Hepatocyte (in vitro differentiated cells): Measurements from ENCODE around the gene CRNKL1. TPM values are rescaled to one million over a fixed set of nuclear protein-coding genes. Genes with fewer than 3 reads are reported as not detected.

ENCODE experiments used
- DNase-seq: peaks from one replicate; pipeline ENCODE4 v3.0.0-alpha.2; 2016; ENCODE audit warnings: low spot score
- H2AFZ ChIP-seq: fragments of 200-600 bp; sonication (generic); 2 replicates; pipeline ENCODE4 v1.6.0; 2016; ENCODE audit warnings: antibody characterized with exemption, mild to moderate bottlenecking
- H3K27ac ChIP-seq: fragments of 200-600 bp; sonication (generic); 2 replicates; pipeline ENCODE4 v1.5.1; 2016; ENCODE audit warnings: mild to moderate bottlenecking
- H3K27me3 ChIP-seq: fragments of 200-600 bp; sonication (generic); 2 replicates; pipeline ENCODE4 v1.6.1; 2016
- H3K36me3 ChIP-seq: fragments of 200-600 bp; sonication (generic); replicated peaks from 2 replicates; pipeline ENCODE4 v1.5.1; 2016; ENCODE audit warnings: low read depth; ENCODE audit not compliant: insufficient read depth
- H3K4me1 ChIP-seq: fragments of 200-600 bp; sonication (generic); 2 replicates; pipeline ENCODE4 v1.5.1; 2016; ENCODE audit warnings: mild to moderate bottlenecking, moderate library complexity; ENCODE audit not compliant: insufficient read depth
- H3K4me2 ChIP-seq: fragments of 200-600 bp; sonication (generic); 2 replicates; pipeline ENCODE4 v1.6.0; 2016
- H3K4me3 ChIP-seq: fragments of 200-600 bp; sonication (generic); 2 replicates; pipeline ENCODE4 v1.5.1; 2016; ENCODE audit warnings: mild to moderate bottlenecking
- H3K79me2 ChIP-seq: fragments of 200-600 bp; sonication (generic); 2 replicates; pipeline ENCODE4 v1.6.0; 2017; ENCODE audit warnings: mild to moderate bottlenecking
- H3K9me2 ChIP-seq: fragments of 200-600 bp; sonication (generic); replicated peaks from 2 replicates; pipeline ENCODE4 v1.6.0; 2017; ENCODE audit warnings: mild to moderate bottlenecking; ENCODE audit not compliant: insufficient read depth
- H3K9me3 ChIP-seq: fragments of 200-600 bp; sonication (generic); 2 replicates; pipeline ENCODE4 v1.5.1; 2016; ENCODE audit warnings: low read depth, mild to moderate bottlenecking
- H4K20me1 ChIP-seq: fragments of 200-600 bp; sonication (generic); 2 replicates; pipeline ENCODE4 v1.6.0; 2016; ENCODE audit warnings: mild to moderate bottlenecking; ENCODE audit not compliant: insufficient read depth, poor library complexity, severe bottlenecking
- EZH2 ChIP-seq: fragments of 200-600 bp; sonication (generic); IDR thresholded peaks from 2 replicates; pipeline ENCODE4 v1.6.1; 2016; ENCODE audit warnings: antibody characterized with exemption, mild to moderate bottlenecking, borderline replicate concordance
- EZH2phosphoT487 ChIP-seq: fragments of 200-600 bp; sonication (generic); IDR thresholded peaks from one replicate; pipeline ENCODE4 v1.6.1; 2018; ENCODE audit warnings: antibody characterized with exemption, mild to moderate bottlenecking, low read depth, moderate library complexity; ENCODE audit not compliant: unreplicated experiment, severe bottlenecking
- WGBS: methylation state at CpG from one replicate; pipeline ENCODE4 v1.1.6; 2016; ENCODE audit warnings: low lambda C conversion rate; ENCODE audit errors: missing lambda C conversion rate; 5-methylcytosine and 5-hydroxymethylcytosine counted together
- polyA plus RNA-seq: library from polyadenylated mRNA; unstranded; fragments of >200 nt; fragmentation: Nextera tagmentation; extraction: Ambion mirVana; gene quantifications from 2 replicates; pipeline ENCODE4 v1.2.1, GENCODE V29; 2016
- total RNA-seq: library from RNA; depleted of rRNA; stranded (reverse); fragments of >200 nt; gene quantifications from 2 replicates; pipeline ENCODE4 v1.2.3, GENCODE V29; 2014
- TF ChIP-seq, protein P1 (sequence below): fragments of 200-600 bp; sonication (generic); IDR thresholded peaks from 2 replicates; pipeline ENCODE4 v1.5.1; 2016; ENCODE audit warnings: antibody characterized with exemption, mild to moderate bottlenecking; ENCODE audit not compliant: poor library complexity

Gene CRNKL1
- total and polyA plus RNA-seq, 2 experiments from 2014 or later: 14.6 to 25.4 TPM

- Histone ChIP-seq H3K36me3 (no peaks in the 10 kb centered on the region), H3K4me2 (peak overlapping the region; percentile 97), H4K20me1 (peaks cover 6% of the 10 kb centered on the region), H3K4me1 (peaks cover 27% of the 10 kb centered on the region), H3K27ac (peak overlapping the region; percentile 83), H3K79me2 (peaks cover 56% of the 10 kb centered on the region), H3K9me2 (no peaks in the 10 kb centered on the region), H2AFZ (peak overlapping the region; percentile 80), H3K27me3 (no peaks in the 10 kb centered on the region), H3K9me3 (no peaks in the 10 kb centered on the region), H3K4me3 (peak overlapping the region; percentile 81)
- no peak for TF ChIP-seq EZH2
- TF ChIP-seq EZH2phosphoT487: no peak
- TF ChIP-seq, protein P1, sequence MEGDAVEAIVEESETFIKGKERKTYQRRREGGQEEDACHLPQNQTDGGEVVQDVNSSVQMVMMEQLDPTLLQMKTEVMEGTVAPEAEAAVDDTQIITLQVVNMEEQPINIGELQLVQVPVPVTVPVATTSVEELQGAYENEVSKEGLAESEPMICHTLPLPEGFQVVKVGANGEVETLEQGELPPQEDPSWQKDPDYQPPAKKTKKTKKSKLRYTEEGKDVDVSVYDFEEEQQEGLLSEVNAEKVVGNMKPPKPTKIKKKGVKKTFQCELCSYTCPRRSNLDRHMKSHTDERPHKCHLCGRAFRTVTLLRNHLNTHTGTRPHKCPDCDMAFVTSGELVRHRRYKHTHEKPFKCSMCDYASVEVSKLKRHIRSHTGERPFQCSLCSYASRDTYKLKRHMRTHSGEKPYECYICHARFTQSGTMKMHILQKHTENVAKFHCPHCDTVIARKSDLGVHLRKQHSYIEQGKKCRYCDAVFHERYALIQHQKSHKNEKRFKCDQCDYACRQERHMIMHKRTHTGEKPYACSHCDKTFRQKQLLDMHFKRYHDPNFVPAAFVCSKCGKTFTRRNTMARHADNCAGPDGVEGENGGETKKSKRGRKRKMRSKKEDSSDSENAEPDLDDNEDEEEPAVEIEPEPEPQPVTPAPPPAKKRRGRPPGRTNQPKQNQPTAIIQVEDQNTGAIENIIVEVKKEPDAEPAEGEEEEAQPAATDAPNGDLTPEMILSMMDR: no peak
- DNase-seq: no peak
- 7% methylated on average over 17 of the region's 17 CpGs for WGBS
Observed at GRCh38 chr20:20017844-20018185, 34.5 kb downstream of the CRNKL1 start.

DNA sequence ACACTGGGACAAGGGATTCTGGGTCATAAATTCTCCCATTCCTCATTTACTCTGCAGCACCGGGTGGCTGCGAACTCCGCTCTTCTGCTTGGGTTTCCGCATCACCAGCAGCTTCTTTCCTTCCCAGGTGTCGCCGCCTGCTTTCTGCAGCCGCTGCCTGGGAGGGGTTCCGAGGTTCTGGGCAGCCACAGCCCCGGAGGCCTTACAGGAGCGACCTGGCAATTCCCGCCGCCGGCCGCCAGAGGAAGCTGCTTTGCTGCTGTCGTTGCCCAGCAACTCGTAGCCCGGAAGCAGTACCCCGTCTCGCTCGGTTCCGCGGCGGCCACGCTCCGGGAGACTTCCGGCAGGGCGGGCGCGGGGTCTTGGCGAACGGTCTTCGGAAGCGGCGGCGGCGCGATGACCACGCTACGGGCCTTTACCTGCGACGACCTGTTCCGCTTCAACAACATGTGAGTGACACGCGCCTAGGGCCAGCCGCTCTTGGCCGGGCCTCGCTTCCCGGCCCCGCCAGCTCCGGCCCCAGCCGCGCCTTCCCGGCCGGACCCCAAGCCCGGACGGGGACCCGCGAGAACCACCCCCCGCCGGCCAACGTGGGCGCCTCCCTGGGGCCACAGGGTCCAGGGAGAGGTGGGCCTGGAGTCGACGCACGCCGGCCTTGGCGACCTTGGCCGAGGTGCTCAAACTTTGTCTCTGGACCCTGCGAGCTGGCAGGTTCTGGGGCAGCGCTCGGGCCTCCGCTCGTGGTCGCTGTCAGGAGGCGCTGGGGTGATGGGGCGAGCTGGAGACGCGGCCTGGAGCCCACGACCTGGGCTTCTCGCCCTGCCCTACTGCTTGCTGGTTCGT lies 35.0 kb downstream of the CRNKL1 start, which contains the start of gene NAA20:
Gene NAA20 (plus strand): TSS at position 362 of the 843 bp plus-strand sequence. CDS start 35 bp downstream, at position 397.
- Histone ChIP-seq H3K79me2 (peaks cover 50% of the 10 kb centered on the region), H4K20me1 (peaks cover 6% of the 10 kb centered on the region), H3K4me3 (peak within 1 kb of the TSS; percentile 81), H3K4me2 (peak within 1 kb of the TSS; percentile 97), H2AFZ (peak within 1 kb of the TSS; percentile 80), H3K9me2 (no peaks in the 10 kb centered on the region), H3K27me3 (no peaks in the 10 kb centered on the region), H3K27ac (peak within 1 kb of the TSS; percentile 83), H3K9me3 (no peaks in the 10 kb centered on the region), H3K4me1 (peaks cover 27% of the 10 kb centered on the region), H3K36me3 (no peaks in the 10 kb centered on the region)
- TF ChIP-seq, protein P1: peak; percentile 55
- no peak for TF ChIP-seq EZH2phosphoT487
- DNase-seq: peak; percentile 96
- WGBS: 2% methylated on average over 76 of the region's 81 CpGs

GRCh38 chr20:20014659-20015058 lies 37.6 kb downstream of the CRNKL1 start:
- H3K9me2 ChIP-seq: no peaks in the 10 kb centered on the region
- no peak for TF ChIP-seq EZH2
- TF ChIP-seq, protein P1: no peak
- TF ChIP-seq EZH2phosphoT487: no peak
- H2AFZ ChIP-seq: no peak overlapping the region
- H3K36me3 ChIP-seq: no peaks in the 10 kb centered on the region
- peaks cover 41% of the 10 kb centered on the region for H3K4me1 ChIP-seq
- no peak overlapping the region for H3K4me3 ChIP-seq
- WGBS: 50% methylated on average over 2 of the region's 2 CpGs
- H3K4me2 ChIP-seq: peak overlapping the region; percentile 44
- no peak for DNase-seq
- H4K20me1 ChIP-seq: peaks cover 6% of the 10 kb centered on the region
- no peaks in the 10 kb centered on the region for H3K27me3 ChIP-seq
- H3K9me3 ChIP-seq: no peaks in the 10 kb centered on the region
- peak overlapping the region; percentile 83 for H3K27ac ChIP-seq
- peaks cover 24% of the 10 kb centered on the region for H3K79me2 ChIP-seq
